GM12864 (cell line): ENCODE measurements around the gene GPR27.

Experiments
- DNase-seq: peaks from one replicate; pipeline ENCODE4 v3.0.0-alpha.2; 2011; ENCODE audit warnings: low read depth
- H3K4me3 ChIP-seq: 2 replicates; pipeline ENCODE4 v1.5.1; 2011; ENCODE audit warnings: mild to moderate bottlenecking, low read depth, low read length, control low read depth
- TF ChIP-seq, protein P1 (sequence below): IDR thresholded peaks from 2 replicates; pipeline ENCODE4 v1.5.1; 2011; ENCODE audit warnings: low read depth, mild to moderate bottlenecking, moderate library complexity, low read length, control low read depth, inconsistent platforms; ENCODE audit errors: missing control alignments

GPR27 gene

DNA sequence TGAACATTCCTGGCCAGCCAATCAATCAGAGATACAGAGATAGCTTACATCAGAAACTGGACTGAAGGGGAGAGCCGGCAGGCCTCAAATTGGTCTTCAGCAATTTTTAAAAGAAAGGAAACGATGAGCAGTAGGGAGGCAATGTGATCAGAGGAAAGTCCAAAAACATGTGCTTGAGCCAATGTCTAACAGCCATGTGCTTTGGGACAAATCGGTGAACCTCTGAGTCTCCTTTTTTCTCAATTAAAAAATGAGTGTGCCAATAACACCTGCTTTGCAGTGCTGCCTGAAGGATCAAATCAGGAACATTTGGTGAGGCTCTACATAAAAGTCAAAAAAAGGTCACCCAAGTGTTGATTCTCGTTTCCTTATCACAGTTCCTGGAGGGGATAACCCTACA, 21.0 kb upstream of the GPR27 start:
- TF ChIP-seq, protein P1, sequence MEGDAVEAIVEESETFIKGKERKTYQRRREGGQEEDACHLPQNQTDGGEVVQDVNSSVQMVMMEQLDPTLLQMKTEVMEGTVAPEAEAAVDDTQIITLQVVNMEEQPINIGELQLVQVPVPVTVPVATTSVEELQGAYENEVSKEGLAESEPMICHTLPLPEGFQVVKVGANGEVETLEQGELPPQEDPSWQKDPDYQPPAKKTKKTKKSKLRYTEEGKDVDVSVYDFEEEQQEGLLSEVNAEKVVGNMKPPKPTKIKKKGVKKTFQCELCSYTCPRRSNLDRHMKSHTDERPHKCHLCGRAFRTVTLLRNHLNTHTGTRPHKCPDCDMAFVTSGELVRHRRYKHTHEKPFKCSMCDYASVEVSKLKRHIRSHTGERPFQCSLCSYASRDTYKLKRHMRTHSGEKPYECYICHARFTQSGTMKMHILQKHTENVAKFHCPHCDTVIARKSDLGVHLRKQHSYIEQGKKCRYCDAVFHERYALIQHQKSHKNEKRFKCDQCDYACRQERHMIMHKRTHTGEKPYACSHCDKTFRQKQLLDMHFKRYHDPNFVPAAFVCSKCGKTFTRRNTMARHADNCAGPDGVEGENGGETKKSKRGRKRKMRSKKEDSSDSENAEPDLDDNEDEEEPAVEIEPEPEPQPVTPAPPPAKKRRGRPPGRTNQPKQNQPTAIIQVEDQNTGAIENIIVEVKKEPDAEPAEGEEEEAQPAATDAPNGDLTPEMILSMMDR: no peak
- no peak overlapping the region for H3K4me3 ChIP-seq
- no peak for DNase-seq

DNA sequence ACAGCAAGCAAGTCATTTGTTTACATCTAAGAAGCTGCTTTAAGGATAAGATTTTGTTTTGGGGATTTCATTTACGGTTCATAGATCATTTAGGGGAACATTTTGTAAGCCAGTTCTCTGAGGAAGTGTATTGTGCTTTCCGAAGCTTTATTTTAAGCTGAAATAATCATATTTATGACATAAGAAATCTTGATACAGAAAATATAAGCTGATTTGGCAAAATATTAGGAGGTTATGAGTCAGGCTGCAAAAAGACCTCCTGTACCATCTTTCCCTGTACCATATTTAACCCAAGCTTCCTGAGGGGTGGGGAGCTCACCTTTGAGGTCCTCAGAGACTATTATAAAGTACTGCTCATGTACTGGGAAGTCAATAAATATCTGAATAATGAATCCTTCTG, 20.3 kb upstream of the GPR27 start:
- no peak for DNase-seq
- H3K4me3 ChIP-seq: no peak overlapping the region
- TF ChIP-seq, protein P1: no peak

DNA sequence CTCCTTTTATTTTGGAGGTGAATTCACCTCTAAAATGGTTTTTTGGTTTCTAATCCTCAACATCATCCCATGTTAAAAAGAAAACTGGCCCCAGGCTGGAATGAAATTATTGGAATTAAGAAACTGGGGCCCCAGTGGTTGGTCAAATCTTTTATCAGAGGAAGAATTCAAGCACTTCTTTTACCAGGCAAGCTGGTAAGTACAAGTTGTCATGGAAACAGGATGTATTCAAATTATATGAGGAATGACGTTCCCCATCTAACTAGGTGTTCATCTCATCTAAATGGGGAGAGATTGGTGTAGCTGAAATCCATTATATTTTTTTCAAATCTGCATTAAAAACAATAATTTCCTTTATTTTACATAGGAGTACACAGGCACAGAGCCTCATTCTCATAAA, 18.8 kb upstream of the GPR27 start:
- no peak overlapping the region for H3K4me3 ChIP-seq
- TF ChIP-seq, protein P1: no peak
- no peak for DNase-seq

DNA sequence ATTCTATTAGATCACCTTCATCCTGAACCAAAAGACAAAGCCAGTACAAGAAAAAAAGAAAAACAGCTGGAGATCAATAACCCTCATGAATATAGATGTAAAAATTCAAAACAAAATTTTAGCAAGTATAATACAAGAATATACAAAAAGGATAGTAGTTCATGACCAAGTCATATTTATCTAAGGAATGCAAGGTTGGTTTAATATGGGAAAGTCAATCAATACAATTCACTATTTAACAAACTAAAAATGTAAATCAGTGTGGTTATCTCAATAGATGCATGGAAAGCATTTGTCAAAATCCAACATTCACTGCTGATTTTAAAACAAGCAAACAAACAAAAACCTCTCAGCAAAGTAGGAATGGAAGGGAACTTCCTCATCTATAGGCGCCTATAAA, 11.0 kb upstream of the GPR27 start:
- TF ChIP-seq, protein P1: no peak
- DNase-seq: no peak
- H3K4me3 ChIP-seq: no peak overlapping the region

DNA sequence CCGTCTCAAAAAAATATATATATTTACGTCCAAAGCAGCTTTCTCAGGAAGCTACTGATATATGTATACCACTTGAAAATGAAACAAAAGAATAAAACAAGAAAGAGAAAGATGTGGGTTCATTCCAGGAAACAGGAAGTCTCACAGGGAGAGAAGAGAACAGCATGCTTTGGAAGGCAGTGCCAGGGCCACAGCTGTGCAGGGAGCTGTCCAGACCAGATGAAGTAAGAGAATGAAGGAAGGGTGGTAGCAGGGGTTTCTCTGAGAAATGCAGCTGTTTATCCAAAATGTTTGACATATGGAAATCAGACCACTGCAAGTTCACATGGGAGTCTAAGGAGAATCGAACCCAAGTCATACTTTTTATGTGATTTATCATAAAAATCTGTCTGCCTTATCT, 8.9 kb upstream of the GPR27 start:
- no peak overlapping the region for H3K4me3 ChIP-seq
- TF ChIP-seq, protein P1: no peak
- no peak for DNase-seq

DNA sequence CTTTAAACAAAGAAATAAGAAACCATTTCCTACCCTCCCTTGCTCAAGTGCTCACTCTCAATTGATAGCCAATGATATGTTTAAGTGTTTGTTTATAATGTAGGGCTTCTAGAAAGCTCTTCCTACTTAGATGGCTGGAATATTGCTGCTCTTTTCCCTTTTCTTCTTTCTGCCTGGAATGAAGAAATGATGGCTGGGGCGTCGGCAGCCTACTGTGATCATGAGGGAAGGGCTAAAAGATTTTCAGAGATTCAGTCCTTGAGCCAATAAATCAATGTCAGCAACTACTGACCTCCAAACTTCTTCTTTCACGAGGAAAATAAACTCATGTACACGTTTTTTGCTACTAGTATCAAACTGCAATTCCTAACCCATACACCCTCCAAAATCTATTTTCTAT, 2.1 kb upstream of the GPR27 start:
- no peak for DNase-seq
- H3K4me3 ChIP-seq: no peak overlapping the region
- TF ChIP-seq, protein P1: no peak

DNA sequence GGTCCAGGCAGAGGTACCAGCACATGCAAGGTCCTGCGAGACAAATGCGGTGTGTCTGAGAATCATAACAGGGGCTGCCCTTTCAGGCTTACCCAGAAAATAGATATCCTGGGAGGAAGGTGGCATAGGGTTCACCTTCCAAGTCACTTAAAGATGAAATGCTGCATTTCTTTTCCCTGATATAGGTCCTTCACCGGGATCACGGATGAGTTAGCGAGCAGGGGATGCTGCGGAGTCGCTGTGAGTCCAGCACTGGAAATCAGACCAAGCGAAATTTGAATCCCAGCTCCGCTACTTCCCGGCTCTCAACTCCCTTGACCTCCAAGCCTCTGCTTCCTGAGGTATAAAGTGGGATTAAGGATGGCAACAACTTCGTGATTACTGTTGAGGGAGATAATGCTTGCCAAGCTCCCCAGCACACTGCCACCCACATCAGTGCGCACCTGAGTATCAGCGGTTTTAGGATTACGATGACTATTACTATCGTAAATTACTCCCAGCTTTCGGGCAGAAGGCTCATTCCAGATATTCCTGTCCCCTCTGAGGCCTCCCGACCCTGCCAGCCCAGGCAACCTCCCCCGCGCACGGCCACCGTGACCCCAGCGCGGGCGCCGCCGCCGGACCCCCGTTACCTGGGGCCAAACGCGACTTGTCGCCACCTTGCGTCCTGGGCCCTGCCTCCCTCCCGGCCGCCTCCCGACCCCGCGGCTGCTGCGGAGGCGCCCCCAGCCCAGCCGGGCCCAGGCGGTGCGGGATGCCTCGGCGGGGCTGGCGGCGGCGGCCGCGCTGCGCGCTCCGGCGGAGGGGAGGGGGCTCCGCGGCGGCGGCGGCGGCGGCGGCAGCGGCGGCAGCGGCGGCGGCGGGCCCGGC, 589 bp upstream of the GPR27 start:
- no peak overlapping the region for H3K4me3 ChIP-seq
- DNase-seq: no peak
- TF ChIP-seq, protein P1: no peak
